Measurements from ENCODE around the gene COPS9.

DNA sequence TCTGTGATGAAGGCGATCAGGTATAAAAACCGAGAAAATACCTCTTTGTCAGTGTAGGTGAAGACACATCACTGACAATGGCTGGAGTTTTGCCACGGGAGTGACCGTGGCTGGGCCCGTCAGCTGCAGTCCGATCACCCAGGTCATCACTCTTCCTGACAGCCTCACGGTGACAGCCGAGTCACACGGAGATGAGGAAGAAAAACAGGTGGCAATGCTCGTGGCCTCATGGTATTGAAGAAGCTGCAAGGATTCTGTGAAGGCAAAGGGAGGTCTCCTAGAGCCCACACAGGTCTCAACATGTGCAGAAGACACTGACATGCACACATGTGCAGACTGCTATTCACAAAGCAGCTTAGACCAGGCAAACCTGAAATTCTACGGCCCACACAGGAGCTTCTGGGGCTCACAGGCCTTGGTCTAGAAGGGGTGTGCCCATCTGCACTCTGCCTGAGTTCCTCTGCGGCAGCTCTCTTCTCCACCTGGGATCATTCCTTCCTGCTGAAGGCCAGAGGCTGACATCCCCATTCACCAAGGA is 7.4 kb downstream of the COPS9 start:
- TF ChIP-seq, protein P1, sequence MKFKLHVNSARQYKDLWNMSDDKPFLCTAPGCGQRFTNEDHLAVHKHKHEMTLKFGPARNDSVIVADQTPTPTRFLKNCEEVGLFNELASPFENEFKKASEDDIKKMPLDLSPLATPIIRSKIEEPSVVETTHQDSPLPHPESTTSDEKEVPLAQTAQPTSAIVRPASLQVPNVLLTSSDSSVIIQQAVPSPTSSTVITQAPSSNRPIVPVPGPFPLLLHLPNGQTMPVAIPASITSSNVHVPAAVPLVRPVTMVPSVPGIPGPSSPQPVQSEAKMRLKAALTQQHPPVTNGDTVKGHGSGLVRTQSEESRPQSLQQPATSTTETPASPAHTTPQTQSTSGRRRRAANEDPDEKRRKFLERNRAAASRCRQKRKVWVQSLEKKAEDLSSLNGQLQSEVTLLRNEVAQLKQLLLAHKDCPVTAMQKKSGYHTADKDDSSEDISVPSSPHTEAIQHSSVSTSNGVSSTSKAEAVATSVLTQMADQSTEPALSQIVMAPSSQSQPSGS (IDR thresholded peaks at IDR 0.05; ENCODE audit: low read length), result no peak
- no peak for TF ChIP-seq POLR2A (IDR thresholded peaks at IDR 0.05; ENCODE audit: low read depth, low read length)
- TF ChIP-seq, protein P2, sequence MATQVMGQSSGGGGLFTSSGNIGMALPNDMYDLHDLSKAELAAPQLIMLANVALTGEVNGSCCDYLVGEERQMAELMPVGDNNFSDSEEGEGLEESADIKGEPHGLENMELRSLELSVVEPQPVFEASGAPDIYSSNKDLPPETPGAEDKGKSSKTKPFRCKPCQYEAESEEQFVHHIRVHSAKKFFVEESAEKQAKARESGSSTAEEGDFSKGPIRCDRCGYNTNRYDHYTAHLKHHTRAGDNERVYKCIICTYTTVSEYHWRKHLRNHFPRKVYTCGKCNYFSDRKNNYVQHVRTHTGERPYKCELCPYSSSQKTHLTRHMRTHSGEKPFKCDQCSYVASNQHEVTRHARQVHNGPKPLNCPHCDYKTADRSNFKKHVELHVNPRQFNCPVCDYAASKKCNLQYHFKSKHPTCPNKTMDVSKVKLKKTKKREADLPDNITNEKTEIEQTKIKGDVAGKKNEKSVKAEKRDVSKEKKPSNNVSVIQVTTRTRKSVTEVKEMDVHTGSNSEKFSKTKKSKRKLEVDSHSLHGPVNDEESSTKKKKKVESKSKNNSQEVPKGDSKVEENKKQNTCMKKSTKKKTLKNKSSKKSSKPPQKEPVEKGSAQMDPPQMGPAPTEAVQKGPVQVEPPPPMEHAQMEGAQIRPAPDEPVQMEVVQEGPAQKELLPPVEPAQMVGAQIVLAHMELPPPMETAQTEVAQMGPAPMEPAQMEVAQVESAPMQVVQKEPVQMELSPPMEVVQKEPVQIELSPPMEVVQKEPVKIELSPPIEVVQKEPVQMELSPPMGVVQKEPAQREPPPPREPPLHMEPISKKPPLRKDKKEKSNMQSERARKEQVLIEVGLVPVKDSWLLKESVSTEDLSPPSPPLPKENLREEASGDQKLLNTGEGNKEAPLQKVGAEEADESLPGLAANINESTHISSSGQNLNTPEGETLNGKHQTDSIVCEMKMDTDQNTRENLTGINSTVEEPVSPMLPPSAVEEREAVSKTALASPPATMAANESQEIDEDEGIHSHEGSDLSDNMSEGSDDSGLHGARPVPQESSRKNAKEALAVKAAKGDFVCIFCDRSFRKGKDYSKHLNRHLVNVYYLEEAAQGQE (IDR thresholded peaks at IDR 0.05; ENCODE audit: low read depth, low read length), result no peak
- TF ChIP-seq, protein P3, sequence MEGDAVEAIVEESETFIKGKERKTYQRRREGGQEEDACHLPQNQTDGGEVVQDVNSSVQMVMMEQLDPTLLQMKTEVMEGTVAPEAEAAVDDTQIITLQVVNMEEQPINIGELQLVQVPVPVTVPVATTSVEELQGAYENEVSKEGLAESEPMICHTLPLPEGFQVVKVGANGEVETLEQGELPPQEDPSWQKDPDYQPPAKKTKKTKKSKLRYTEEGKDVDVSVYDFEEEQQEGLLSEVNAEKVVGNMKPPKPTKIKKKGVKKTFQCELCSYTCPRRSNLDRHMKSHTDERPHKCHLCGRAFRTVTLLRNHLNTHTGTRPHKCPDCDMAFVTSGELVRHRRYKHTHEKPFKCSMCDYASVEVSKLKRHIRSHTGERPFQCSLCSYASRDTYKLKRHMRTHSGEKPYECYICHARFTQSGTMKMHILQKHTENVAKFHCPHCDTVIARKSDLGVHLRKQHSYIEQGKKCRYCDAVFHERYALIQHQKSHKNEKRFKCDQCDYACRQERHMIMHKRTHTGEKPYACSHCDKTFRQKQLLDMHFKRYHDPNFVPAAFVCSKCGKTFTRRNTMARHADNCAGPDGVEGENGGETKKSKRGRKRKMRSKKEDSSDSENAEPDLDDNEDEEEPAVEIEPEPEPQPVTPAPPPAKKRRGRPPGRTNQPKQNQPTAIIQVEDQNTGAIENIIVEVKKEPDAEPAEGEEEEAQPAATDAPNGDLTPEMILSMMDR (IDR thresholded peaks at IDR 0.05 in 2 of 3, conservative IDR thresholded peaks at IDR 0.05 in 1 of 3; ENCODE audit: control insufficient read depth in 2 of 3, extremely low read depth in 1 of 3, insufficient read depth in 1 of 3, low read depth in 3 of 3, low read length in 3 of 3), result no peak
- no peak for TF ChIP-seq DPF2 (IDR thresholded peaks at IDR 0.05)
- TF ChIP-seq, protein P4, sequence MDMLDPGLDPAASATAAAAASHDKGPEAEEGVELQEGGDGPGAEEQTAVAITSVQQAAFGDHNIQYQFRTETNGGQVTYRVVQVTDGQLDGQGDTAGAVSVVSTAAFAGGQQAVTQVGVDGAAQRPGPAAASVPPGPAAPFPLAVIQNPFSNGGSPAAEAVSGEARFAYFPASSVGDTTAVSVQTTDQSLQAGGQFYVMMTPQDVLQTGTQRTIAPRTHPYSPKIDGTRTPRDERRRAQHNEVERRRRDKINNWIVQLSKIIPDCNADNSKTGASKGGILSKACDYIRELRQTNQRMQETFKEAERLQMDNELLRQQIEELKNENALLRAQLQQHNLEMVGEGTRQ (IDR thresholded peaks at IDR 0.05; ENCODE audit: borderline replicate concordance, low read depth, low read length), result no peak
